HS-5 (cell line): ENCODE results near the gene CP.
"Not testable (repeated sequence)": the region's sequence is repeated elsewhere in the genome, so short reads cannot be mapped to it uniquely, and the experiment has no call there.

Experiments used
- DNase-seq: peaks from one replicate; pipeline ENCODE4 v3.0.0-alpha.2; 2012; ENCODE audit warnings: low read depth

The CP gene

DNA sequence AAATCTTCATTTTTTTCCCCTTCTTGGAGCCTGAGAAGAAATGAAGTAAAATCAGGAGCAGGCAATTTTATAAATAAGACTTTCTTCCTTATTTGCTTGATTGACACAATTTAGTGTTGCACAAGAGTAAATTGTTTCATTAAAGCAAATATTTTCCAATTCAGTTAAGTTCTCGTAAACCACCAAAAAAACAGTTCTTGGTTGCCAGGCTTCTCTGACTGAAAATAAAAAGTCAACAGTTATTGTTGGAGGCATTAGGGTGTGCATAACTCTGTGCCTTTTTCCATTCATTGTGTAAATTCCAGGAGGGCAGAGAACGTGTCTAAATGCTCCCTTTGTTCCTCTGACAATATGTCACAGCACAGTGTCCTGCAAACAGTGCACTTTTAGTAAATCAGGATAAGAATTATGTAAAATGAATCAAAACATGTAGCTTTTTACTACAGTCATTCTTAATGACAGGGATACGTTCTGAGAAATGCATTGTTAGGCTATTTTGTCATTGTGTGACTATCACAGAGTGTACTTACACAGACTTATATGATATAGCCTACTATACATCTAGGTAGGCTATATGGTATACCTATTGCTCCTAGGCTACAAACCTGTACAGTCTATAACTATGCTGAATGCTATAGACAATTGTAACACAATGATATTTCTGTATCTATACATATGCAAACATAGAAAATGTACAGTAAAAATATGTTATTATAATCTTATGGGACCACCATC lies at the start of gene CP:
Gene CP, minus strand, starts transcription at position 47 of the 735 bp plus-strand sequence. Its CDS starts 37 bp downstream, at position 10.
- no peak for DNase-seq

DNA sequence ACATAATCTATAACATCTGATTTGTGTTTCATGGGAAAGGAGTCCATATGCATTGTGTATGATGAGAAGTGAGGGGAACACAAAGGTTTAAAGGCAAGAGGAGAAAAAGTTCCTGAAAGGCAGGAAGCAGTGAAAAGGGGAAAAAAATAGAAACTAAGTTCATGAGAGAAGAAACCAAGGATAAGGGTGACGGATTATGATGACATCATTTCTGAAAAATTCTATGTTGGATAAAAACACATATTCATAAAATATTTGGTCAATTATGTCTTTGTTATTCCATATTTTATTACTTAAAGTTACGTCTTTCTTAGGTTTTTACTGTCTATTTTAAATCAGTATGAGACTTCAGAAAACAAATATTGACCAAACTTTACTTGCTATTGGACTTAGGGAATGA lies 48.6 kb upstream of the CP start:
- peak; percentile 24 for DNase-seq

DNA sequence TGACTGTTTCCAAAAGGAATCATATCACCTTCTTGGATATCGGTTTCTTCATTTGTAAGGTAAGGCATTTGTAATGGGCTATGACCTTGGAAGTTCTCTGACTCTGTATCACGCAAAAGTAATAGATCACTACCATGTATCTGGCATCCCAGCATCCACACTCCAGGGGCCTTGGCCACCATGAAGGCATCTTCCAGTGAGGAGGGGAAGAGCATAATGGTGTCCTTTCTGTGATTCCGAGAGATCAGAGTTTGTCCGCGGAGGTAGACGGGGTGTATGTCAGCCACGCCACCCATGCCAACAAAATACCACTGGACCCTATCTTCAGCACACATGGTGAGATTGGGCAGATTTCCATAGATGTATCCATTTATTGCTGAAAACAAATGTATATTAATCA lies 48.1 kb upstream of the CP start:
- DNase-seq: no peak

DNA sequence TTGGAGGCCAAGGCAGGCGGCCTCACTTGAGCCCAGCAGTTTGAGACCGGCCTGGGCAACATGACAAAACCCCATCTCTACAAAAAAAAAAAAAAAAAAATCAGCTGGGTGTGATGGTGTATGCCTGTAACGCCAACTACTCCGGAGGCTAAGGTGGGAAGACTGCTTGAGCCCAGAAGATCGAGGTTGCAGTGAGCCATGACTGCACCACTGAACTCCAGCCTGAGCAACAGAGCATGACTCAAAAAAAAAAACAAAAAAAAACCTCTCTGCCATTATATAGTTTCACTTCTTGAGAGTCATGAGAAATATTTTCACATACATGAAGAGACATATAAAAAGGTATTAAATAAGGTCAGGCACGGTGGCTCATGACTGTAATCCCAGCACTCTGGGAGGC lies 45.9 kb upstream of the CP start:
- no peak for DNase-seq

DNA sequence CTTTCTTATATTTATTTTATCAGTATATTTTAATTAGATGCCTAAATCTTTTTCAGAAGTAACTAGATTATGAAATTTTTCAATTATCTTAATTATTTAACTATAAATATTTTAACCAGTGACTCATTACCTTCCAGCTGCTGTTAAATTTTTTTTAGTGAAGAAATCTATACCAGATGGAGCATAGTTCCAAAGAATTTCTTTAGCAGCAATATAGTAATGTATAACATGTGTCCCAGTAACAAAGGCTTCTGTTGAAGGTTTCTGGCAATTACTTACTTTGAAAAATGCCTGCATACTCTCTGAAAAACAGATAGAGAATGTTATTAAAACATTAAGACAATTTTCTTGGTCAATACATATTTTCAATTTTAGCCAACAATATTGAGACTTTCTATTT lies 45.1 kb upstream of the CP start:
- peak; percentile 41 for DNase-seq

DNA sequence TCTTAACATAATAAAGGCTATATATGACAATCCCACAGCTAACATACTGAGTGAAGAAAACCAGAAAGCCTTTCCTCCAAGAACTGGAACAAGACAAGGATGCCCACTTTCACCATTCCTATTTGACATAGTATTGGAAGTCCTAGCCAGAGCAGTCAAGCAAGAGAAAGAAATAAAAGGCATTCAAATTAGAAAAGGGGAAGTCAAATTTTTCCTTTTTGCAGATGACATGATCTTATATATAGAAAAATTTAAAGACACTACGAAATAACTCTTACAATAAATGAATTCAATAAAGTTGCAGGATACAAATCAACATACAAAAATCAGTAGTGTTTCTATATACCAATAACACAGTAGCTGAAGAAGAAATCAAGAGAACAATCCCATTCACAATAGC lies 42.2 kb upstream of the CP start:
- DNase-seq: no peak

DNA sequence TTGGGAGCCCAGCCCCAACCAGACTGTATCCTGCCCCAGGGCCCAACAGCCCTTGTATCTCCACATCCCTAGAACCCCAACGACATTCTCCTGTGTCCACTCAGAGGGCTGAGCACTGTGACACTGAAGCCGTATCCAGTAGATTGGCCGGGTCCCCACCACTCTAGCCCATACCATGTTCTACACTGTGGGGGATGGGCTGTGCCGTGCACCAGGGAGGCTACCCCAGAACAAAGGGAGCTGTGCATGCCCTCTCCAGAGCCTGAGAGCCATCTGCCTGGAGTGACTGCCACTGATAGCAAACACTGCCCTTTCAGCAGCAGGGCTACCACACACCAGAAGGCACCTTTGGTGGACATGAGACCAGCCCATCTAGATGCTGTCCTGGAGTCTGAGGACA lies 37.1 kb upstream of the CP start:
- no peak for DNase-seq

DNA sequence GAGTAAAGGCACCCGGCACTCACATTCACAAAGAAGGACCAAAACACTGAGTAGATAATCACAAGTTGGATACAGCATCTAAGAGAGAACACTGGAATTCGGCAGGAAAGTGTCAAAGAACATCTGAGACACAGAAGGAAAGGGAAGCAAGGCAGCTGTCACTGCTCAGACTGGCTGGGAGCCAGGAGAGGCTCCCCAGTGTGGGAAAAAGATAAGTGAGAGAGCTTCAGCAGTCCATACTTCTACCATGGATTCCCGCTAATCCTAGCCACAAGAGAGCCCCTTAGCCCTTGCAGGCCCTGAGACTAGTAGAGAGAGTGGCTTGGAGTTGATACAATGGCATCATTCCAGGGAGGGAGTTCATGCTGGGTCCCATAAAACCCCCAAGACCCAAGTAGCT lies 36.7 kb upstream of the CP start:
- no peak for DNase-seq

DNA sequence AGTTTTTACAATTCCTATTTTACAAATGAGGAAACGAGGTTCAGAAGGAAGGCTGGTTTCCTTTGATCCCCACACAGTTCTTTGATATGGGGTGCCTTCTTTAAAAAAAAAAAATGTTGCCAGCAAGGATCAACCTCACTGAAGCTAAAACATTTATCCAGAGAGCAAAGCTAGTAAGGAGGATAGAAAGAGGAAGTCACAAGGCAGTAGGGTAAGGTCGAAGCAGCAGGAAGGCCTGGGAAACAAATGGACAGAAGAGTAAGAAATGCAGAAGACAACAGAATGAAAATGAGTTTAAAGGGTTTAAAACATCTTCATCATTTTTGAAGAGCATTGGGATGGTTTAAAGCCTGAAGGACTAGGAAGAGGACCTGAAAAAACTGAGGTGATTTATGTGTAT lies 30.6 kb upstream of the CP start:
- DNase-seq: no peak

DNA sequence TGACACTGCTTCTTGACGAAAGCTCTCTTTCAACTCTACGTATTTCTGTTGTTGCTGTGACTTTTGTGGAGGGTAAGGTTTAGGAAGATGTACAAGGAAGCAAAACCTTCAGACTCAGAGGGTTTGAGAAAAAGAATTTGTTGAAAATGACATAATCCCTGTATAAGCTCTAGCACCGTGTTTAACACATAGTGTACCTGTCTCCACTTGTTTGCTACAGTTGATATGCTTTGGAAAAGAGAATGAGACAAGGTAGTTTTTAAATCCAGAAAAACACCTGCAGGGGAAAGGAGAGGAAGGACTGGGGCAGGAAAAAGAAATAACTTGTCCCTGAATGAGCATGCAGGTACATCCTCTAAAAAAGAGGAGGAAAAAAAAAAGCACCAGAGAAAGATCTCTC lies 29.6 kb upstream of the CP start:
- DNase-seq: no peak

DNA sequence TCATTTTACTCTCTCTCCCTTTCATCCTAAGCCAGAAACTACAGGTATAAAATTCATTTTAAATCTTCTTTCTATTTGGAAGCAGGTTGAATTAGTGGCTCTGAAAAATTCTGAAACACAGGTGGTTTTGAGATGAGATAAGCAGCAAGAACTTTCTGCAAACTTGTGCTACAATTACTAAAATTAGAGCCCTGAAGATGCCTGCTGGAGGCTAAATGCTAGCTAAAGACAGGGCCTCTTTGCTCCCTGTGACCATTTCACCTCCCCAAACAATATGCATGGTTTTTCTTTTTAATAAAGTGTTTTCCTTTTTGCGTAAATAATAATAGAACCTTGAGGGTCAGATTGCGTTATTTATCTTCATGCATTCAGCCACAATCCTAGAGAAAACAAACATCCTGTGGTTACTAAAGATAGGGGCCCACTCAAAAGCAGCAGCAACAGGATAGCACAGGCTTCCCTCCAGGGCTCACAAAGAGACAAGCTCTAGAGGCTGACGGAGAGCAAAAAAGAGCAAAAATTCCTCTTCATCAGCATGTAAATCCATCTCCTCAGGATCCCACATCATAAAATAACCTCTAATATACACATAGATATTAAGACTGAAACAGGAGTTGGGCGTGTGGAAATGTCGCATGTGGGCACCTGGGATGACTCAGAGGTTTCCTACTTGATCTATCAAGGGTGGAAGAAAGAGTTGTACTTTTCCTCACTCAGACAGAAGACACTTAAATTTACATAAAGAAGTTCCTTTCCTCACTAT lies 26.5 kb upstream of the CP start:
- no peak for DNase-seq

DNA sequence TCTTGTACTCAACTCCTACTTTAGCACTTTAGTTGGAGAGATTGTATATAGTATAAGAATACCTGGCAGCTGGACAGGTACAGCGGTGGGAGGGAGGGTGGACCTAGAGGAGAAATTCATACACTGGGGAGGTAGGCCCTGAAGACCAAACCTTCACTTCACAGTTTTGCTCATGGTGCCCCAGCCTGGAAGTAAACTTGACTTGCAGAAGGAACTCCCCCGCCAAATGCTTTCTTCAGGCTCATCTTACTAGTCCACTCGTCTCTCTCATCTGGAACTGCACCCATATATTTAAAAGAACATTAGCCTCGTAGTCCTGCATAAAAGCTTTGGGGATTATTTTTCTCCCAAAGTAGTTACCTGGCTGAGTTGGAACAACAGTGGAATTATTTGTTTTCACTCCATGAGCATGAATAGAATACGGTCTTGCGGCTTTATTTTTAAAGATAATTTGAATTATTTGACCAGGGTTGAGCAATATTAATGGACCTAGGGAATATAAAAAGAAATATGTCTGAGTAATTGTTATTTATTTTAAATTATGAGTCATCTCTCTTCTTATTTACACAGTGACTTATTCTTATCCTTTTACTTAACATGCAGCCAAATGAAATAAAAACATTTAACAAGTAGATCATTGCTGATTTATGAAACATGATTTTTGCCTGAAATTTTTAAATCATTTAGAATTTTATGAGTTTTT lies 25.5 kb upstream of the CP start:
- no peak for DNase-seq

DNA sequence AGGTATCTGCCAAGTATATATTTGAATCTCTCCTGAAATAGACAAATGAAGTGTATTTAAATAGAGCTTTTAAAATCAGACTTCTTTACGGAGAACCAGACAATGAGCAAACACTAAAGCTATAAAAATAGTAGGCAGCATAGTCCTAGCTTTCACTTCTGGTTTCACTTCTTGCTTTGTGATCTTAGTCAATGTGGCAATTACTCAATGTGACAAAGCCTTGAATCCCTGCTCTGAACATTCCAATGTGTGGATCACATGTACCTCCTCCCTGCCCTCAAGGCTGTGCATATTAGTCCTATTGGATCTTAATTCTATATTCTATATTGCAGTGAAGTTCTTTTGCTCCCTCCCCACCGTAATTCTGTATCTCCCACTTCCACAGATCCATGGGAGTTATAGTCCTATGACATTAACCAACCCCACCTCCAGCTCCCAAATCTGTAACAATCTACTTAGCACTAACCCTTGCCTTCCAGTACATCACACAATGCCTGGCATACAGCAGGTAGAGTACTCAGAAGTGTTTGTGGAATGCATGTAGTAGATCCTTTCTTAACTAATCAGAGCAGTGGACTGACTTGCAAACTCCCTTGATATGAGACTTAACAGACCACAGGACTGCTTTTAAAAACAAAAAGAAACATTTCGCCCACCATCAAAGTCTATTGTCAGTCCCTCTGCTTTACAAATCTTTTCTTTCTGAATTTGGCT lies 24.3 kb upstream of the CP start:
- DNase-seq: no peak

DNA sequence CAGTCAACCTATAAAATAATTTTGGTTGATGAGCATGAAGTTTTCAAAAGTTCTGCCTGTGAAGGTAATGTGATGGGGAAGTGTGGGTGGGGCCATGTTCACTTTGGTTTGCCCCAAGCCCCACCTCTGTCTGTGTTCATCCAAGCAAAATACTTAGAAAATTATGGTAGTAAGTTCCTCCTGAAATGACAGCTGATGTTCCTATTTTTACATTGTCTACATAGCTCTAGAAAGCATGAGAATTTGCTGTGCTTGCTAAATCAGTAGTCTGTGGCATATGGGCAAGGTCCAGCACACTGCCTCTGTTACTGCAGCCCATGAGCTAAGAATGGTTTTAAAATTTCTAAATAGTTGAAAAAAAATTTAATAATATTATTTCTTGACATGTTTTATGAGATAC lies 21.9 kb upstream of the CP start:
- no peak for DNase-seq

DNA sequence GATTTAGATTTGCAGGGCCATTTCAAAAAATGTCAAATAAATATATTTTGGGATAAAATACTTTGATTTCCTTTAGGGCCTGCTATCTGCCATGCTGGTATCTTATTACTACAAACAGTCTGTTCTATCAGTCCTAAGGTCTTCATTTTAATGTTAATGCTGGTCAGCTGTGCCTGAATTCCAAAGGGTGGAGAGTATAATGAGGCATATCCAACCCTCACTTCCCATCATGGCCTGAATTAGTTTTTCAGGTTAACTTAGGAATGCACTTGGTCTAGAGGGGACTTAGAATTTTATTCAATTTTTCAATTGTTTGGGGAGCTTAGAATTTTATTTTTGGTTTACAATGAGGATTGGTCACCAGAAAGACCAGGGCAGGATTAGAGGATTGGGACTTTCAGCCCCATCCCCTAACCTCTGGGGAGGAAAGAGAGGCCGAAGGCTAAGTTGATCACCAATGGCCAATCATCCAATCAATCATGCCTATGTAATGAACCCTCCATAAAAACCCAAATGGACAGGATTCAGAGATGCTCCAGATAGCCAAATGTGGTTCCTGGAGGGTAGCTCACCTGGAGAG lies 17.8 kb upstream of the CP start:
- no peak for DNase-seq

DNA sequence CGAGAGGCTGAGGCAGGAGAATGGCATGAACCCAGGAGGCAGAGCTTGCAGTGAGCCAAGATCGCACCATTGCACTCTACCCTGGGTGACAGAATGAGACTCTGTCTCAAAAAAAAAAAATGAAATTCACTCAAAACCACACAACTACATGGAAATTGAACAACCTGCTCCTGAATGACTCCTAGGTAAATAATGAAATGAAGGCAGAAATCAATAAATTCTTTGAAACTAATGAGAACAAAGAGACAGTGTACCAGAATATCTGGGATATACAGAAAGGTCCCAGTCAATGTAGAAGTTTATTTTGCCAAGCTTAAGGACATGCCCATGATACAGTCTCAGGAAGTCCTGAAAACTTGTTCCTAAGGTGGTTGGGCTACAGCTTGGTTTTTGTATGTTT lies 16.6 kb upstream of the CP start:
- not testable (repeated sequence) for DNase-seq

DNA sequence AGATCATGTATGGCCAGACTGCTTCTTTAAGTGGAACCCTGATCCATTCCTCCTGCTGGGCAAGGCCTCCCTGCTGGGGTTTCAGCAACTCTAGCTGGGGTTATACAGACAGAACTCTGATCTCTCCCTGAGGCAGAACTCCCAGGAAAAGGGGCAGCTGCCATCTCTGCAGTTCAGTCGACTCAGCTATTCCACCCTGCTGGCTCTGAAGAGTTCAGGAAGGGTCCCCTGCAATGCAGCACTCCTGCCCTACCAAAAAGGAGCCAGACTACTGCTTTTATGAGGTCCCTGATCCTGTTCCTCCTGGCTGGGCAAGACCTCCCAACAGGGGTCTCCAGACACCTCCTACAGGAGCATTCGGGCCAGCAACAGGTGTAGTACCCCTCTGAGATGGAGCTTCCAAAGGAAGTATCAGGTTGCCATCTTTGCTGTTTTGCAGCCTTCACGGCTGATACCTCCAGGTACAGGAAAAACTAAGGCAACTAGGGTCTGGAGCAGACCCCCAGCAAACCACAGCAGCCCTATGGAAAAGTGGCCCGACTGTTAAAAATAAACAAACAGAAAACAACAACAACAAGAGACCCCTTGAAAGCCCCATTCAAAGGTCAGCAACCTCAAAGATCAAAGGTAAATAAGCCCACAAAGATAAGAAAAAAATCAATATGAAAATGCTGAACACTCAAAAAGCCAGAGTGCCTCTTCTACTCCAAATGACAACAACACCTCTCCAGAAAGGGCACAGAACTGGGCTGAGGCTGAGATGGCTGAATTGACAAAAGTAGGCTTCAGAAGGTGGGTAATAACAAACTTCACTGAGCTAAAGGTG lies 14.2 kb upstream of the CP start:
- no peak for DNase-seq

DNA sequence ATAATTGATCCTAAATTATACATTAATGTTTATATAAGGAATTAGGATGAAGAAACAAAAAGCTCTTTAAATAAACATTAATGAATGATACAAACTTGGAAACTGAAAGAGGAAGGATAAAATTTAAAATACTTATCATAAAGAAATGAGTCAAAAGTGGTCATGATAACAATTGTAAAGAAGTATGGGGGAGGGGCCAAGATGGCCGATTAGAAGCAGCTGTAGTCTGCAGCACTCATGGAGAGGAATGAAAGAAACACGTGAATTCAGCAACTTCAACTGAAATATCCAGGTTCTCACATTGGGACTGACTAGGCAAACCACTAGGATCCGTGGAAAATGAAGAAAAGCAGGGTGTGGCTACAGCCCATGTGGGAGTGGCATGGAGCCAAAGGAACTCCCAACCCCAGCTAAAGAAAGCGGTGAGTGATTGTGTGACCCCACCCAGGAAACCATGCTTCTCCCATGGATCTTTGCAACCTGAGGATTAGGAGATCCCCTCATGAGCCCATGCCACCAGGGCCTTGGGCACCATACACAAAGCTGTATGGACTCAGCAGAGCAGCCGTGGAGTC lies 13.1 kb upstream of the CP start:
- DNase-seq: no peak

DNA sequence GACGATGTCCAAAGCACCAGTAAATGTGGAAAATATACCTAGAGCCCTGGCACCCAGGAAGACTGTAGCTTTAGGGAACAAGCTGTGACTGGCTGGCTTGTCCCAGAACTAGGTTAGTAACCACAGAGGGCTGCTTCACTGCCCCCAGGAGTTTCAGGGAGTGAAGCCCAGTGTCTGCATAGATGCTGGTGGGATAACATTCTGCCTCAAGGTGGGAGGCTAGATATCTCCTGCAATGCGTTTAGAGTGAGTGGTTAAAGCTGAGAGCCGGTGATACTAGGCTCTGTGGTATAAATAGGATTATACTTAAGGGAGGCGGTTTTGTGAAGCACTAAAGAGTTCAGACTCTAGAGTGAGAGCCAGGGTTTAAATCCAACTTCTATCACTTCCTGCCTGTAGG lies 11.7 kb upstream of the CP start:
- no peak for DNase-seq

DNA sequence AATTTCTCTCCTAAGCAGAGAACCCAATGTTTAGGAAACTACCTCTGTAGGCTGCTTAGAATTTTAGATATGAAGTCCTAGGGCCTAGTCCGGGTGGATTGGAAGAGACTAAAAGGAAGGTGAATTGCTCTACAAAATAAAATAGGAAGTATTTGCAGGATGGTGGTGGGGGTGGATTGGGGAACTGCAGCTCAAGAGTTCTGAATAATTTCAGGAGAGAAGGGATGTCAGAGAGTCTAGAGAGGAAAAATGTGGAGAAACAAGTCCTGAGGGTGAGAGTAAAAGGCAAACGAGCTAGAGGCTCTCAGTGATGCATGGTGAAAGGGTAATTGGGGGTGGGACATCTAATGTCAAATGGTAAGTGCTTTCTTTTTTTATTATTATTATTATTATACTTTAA lies 10.2 kb upstream of the CP start:
- DNase-seq: no peak
